KOPT-K1 (cell line): ENCODE results near the gene SNAP29.
"Not testable (repeated sequence)": the region's sequence is repeated elsewhere in the genome, so short reads cannot be mapped to it uniquely, and the experiment has no call there.

Source experiments
- H3K27ac ChIP-seq: fragments of 200-600 bp; sonication (generic); 2 replicates; pipeline ENCODE4 v1.5.1; 2016; ENCODE audit warnings: antibody characterized with exemption, mild to moderate bottlenecking, low read depth, low read length; ENCODE audit not compliant: poor library complexity, severe bottlenecking
- H3K36me3 ChIP-seq: fragments of 200-600 bp; sonication (generic); 2 replicates; pipeline ENCODE4 v1.5.1; 2017; ENCODE audit warnings: antibody characterized with exemption, mild to moderate bottlenecking, low read length, moderate library complexity; ENCODE audit not compliant: insufficient read depth
- H3K9me3 ChIP-seq: fragments of 200-600 bp; sonication (generic); 2 replicates; pipeline ENCODE4 v1.5.1; 2017; ENCODE audit warnings: antibody characterized with exemption, low read length, mild to moderate bottlenecking; ENCODE audit not compliant: insufficient read depth, poor library complexity, severe bottlenecking

SNAP29 gene

DNA sequence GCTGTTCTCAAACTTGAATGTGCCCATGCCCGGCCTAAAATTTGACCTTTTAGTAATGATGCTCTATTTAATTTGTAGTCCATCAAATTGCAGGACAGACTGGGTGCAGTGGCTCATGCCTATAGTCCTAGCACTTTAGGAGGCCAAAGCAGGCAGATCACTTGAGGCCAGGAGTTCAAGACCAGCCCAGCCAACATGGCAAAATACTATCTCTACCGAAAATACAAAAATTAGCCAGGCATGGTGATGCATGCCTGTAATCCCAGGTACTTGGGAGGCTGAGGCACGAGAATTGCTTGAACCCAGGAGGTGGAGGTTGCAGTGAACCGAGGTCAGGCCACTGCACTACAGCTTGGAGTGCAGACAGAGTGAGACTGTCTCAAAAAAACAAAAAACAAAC, 33.6 kb upstream of the SNAP29 start:
- H3K9me3 ChIP-seq, H3K27ac ChIP-seq: not testable (repeated sequence)
- peaks cover 93% of the 10 kb centered on the region for H3K36me3 ChIP-seq

GRCh38 chr22:20825624-20826023, 33.2 kb upstream of the SNAP29 start:
- peaks cover 93% of the 10 kb centered on the region for H3K36me3 ChIP-seq

GRCh38 chr22:20826373-20827152, 32.2 kb upstream of the SNAP29 start:
- H3K36me3 ChIP-seq = peaks cover 95% of the 10 kb centered on the region
- not testable (repeated sequence) for H3K27ac ChIP-seq, H3K9me3 ChIP-seq

More at GRCh38 chr22:20825624-20826023, 33.2 kb upstream of the SNAP29 start:
- Histone ChIP-seq H3K27ac (no peak overlapping the region), H3K9me3 (no peaks in the 10 kb centered on the region)

DNA sequence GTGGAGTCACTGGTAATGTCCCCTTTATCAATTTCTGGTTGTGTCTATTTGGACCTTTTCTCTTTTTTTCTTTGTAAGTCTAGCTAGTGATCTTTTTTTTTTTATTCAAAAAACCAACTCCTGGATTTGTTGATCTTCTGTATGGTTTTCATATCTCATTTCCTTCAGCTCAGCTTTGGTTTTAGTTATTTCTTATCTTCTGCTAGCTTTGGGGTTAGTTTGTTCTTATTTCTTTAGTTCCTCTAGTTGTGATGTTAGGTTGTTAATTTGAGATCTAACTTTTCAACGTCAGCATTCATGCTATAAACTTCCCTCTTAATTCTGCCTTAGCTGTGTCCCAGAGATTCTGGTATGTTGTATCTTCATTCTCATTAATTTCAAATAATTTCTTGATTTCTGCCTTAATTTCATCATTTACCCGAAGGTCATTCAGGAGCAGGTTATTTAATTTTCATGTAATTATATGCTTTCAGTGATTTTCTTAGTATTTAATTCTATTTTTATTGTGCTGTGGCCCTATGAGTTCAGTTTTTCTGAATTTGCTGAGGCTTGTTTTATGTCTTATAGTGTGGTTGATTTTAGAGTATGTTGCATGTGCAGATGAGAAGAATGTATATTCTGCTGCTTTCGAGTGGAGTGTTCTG, 29.2 kb upstream of the SNAP29 start:
- Histone ChIP-seq H3K27ac (no peak overlapping the region), H3K36me3 (peaks cover 93% of the 10 kb centered on the region), H3K9me3 (no peaks in the 10 kb centered on the region)

DNA sequence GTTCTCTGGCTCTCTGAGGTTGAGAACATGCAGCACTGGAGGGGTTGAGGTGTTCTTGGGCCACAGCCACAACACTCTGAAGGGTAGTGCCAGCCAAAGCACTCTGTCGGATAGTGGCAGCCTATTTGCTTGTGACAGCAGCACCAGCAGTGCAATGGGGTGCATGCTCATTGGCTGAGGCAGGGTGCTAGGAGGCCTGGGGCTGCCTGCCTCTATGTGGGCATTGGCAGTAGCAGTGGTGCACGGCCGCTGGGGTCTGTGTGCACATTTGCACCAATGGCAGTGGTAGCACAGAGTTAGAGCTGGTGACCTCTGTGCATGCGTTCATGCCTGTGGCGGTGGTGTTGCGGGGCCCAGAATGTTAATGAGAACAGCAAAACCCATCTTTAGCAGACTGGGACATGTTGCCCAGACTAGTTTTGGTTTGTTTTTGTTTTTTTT, 25.6 kb upstream of the SNAP29 start:
- H3K36me3 ChIP-seq = peaks cover 62% of the 10 kb centered on the region
- H3K9me3 ChIP-seq = no peaks in the 10 kb centered on the region
- no peak overlapping the region for H3K27ac ChIP-seq

DNA sequence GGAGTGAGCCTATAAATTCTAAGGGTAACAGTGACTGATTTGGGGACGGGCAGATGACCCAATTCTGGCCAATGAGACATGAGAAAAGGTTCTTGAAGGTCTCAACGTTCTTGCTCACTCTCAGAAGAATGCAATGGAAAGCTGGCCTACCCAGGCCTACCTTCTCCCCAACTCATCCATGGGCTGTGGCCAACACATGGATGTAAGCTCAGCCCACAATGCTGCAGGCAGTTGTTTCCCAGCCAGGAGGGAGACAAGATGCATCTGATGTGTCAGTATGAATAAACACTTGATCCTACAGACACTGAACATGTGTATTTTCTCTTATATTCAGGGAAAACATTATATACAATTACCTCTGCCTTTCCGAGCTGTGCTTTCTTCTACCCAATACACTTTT, 24.6 kb upstream of the SNAP29 start:
- peaks cover 52% of the 10 kb centered on the region for H3K36me3 ChIP-seq
- H3K9me3 ChIP-seq = no peaks in the 10 kb centered on the region
- no peak overlapping the region for H3K27ac ChIP-seq

DNA sequence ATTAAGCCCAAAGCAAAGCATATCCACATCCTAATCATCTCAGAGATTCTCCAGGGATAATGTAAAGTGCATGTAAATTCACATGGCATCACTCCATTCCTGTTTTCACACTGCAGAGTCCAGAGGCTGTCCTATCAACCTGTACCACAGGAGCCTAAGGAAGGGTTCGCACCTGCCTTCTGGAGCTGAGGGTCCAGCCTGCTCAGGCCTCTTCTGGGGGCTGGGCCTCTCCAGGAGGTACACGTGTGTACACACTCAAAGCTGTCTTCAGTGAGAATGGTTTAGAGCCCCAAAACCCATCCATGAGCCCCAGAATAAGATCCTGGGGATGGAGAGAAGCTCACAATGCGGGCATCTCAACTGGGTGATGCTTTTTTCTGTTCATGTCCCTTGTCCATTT, 24.1 kb upstream of the SNAP29 start:
- Histone ChIP-seq H3K36me3 (peaks cover 47% of the 10 kb centered on the region), H3K27ac (no peak overlapping the region), H3K9me3 (no peaks in the 10 kb centered on the region)

GRCh38 chr22:20836987-20837823, 21.6 kb upstream of the SNAP29 start:
- H3K36me3 ChIP-seq = peaks cover 22% of the 10 kb centered on the region
- H3K9me3 ChIP-seq = no peaks in the 10 kb centered on the region
- no peak overlapping the region for H3K27ac ChIP-seq

- H3K27ac ChIP-seq, H3K9me3 ChIP-seq, H3K36me3 ChIP-seq: not testable (repeated sequence)
Observed at GRCh38 chr22:20839354-20839753, 19.5 kb upstream of the SNAP29 start.

DNA sequence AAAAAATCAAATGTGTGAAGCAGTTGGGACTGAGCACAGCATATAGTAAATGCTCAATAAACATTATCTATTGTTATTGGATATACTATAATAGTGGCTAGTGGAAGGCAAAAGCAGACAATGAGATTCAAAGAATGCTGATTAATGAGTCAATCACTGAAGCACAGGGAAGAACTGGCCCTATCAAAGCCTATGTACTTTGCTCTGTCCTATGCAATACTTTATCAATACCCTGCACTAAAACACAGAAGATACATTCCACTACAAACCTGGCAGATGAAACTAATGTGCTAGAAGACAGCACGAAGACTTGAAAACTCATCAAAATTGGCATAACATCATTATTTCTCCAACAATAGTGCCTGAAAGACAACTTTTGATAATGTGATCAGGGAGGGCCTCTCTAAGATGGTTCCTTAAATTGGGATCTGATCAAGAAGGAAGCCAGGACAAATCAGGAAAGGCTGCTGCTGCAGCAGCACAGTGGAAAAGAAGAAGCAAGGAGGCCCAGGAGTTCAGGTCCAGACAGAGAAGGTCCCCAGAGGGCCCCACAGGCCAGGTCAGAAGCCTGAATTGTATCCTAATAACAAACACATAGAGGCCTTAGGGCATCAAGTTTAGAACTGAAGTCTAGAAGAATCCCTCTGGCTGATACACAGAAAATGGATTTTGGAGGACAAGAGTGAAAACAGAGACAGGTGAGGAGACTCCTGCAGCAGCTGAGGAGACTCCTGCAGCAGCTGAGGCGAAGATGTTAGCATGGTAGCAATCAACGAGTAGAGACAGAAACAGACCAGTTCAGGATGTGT, 18.8 kb upstream of the SNAP29 start:
- H3K9me3 ChIP-seq = no peaks in the 10 kb centered on the region
- H3K36me3 ChIP-seq = no peaks in the 10 kb centered on the region
- H3K27ac ChIP-seq = peak overlapping the region; percentile 3

DNA sequence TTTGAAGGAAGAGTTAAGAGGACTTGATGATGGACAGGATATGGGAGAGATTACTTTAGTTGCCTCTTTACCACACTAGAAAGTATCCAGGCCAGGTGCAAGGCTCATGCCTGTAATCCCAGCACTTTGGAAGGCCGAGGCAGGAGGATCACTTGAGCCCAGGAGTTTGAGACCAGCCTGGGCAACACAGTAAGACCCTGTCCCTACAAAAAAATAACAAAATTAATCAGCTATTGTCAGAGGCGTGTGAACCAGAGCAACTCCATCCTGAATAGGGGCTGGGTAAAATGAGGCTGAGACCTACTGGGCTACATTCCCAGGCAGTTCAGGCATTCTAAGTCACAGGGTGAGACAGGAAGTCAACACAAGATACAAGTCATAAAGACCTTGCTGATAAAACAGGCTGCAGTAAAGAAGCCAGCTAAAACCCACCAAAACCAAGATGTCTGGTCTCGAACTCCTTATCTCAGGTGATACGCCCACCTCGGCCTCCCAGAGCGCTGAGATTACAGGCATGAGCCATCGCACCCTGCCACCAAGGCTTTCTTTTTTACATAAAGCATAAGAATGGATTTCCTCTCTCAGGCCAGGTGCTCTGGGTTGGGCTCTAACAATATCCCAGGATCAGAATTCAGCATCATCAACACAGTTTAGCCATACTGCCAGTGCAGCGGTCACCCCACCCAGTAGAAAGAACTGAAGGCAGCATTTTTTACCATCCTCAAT, 18.0 kb upstream of the SNAP29 start:
- Histone ChIP-seq H3K9me3 (no peaks in the 10 kb centered on the region), H3K27ac (peak overlapping the region; percentile 3), H3K36me3 (no peaks in the 10 kb centered on the region)

DNA sequence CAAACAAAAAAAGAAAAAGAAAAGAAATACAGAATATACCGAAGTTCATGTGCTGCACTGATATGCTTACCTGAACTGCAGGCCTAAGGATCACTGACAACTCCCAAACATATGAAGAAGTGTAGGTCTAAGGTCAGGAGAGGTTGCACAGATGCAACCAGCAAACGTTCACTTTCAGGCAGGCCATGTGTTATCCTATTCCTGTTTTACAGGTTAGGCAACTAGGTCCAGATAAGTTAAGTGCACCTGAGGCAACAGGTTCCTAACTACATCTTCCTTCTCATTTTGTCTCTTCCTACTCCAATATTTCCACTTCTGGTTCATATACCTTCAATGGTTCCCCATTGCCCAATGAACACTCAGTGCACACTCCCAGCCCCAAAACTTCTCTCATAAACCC, 15.3 kb upstream of the SNAP29 start:
- H3K9me3 ChIP-seq = no peaks in the 10 kb centered on the region
- H3K36me3 ChIP-seq = no peaks in the 10 kb centered on the region
- no peak overlapping the region for H3K27ac ChIP-seq

- Histone ChIP-seq H3K36me3 (no peaks in the 10 kb centered on the region), H3K27ac (no peak overlapping the region), H3K9me3 (no peaks in the 10 kb centered on the region)
Observed at GRCh38 chr22:20844055-20845037, 14.5 kb upstream of the SNAP29 start.
